RKO (cell line): ENCODE measurements around the gene KDM1B.
A peak's percentile ranks its signal among the peaks of the same experiment; 100 is the strongest.

Experiments
- DNase-seq: peaks from one replicate; pipeline ENCODE4 v3.0.0-alpha.2; 2016; ENCODE audit warnings: low spot score

KDM1B gene

GRCh38 chr6:18264219-18264922 is 109.1 kb downstream of the KDM1B start, which contains the start of gene DEK:
Gene DEK, minus strand, starts transcription at chr6:18264530. Its CDS starts 543 bp downstream, at chr6:18263987.
- DNase-seq = peak; percentile 80

GRCh38 chr6:18264923-18265377 is 109.7 kb downstream of the KDM1B start:
- DNase-seq = no peak

GRCh38 chr6:18265787-18266522 is 110.7 kb downstream of the KDM1B start:
- DNase-seq = no peak

GRCh38 chr6:18266523-18266912 is 111.3 kb downstream of the KDM1B start:
- DNase-seq = no peak

- no peak for DNase-seq
Measured at GRCh38 chr6:18268066-18268465, 112.8 kb downstream of the KDM1B start.

GRCh38 chr6:18269253-18269652 is 114.0 kb downstream of the KDM1B start:
- DNase-seq = peak; percentile 33

- no peak for DNase-seq
Measured at GRCh38 chr6:18269717-18270116, 114.5 kb downstream of the KDM1B start.

GRCh38 chr6:18270216-18270615 is 115.0 kb downstream of the KDM1B start:
- no peak for DNase-seq
